ENCODE results near the gene KNDC1. TPM values are rescaled to one million over a fixed set of nuclear protein-coding genes. Genes with fewer than 3 reads are reported as not detected.

KNDC1 gene
- total and polyA plus RNA-seq, 2 donors (not counting 3 experiments of a cell fraction or from before 2014, with no cell fraction given): not detected

DNA sequence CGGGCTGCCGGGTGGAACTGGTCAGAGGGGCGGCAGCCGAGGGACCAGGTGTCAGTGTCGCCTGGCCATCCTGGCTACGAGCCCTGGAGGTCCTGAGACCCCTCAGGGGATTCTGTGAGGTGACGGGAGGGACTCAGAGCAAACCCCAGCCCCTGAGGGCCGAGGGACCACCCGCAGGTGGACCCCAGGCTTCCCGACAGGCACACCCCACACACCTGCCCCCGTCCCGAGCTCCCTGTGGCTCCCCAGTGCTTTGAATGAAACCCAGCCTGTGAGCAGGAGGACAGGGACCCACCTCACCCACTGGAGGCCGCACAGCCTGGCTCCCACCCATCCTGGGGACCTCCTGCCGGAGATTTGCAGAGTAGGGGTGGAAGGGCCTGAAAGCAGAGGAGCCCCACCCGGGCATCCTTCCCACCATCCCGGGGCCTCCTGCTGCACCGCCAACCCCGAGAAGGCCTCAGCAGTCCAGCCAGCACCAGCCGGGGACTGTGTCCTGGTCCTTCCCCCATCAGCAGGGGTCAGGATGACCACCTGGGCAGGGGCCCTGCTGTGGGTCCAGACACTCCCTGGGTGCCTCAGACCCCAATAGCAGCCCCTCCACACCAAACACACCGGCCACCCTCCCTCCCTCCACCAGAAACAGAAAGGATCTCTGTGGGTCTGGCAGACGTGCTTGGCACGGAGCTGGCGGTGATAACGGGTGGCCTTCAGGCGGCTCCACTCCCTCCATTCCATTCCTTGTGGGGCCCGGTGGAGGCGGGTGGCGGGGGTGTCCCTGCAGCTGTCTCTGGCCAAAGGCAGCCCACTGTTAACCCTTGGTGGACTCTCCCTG, 91.6 kb downstream of the KNDC1 start:
- no peaks in the 10 kb centered on the region for H3K27me3 ChIP-seq (ENCODE audit: control insufficient read depth in 2 of 2, insufficient read depth in 2 of 2, low read length in 2 of 2)
- dilution Hi-C loops (cut with MboI; ENCODE audit: extremely low pct_ligation_motif_present, low sequenced_read_pairs) (no loop called here), intact Hi-C loops (cut with micrococcal nuclease) (no loop called here)
- no peak overlapping the region for H3K27ac ChIP-seq (ENCODE audit: insufficient read depth, low read depth, low read length)
- CTCF ChIA-PET: no interaction called here
- no peaks in the 10 kb centered on the region for H3K36me3 ChIP-seq (ENCODE audit: control insufficient read depth in 2 of 2, extremely low read depth in 1 of 2, insufficient read depth in 2 of 2, low read length in 2 of 2)
- no peak for DNase-seq (ENCODE audit: low read depth, low spot score)
- BruUV-seq (replicated peaks): no TSS peak
- no peak overlapping the region for H3K4me3 ChIP-seq (replicated peaks in 1 of 3; ENCODE audit: insufficient read depth in 1 of 3, low read depth in 1 of 3, low read length in 3 of 3)
- H3K9ac ChIP-seq (replicated peaks; ENCODE audit: extremely low read depth, insufficient read depth, low read length): no peak overlapping the region
- H3K79me2 ChIP-seq (ENCODE audit: control insufficient read depth, insufficient read depth, low read length): no peaks in the 10 kb centered on the region
- FAIRE-seq: no peak
- no peaks in the 10 kb centered on the region for H3K9me1 ChIP-seq (replicated peaks; ENCODE audit: control insufficient read depth, extremely low read depth, insufficient read depth, low read length)
- no peaks in the 10 kb centered on the region for H4K20me1 ChIP-seq (replicated peaks; ENCODE audit: control insufficient read depth, extremely low read depth, insufficient read depth, low read length)
- no peak overlapping the region for H3K4me2 ChIP-seq (ENCODE audit: insufficient read depth, low read length)
- H2AFZ ChIP-seq (ENCODE audit: low read depth, low read length): no peak overlapping the region
- H3K9me3 ChIP-seq (replicated peaks; ENCODE audit: control insufficient read depth, insufficient read depth, low read length): no peaks in the 10 kb centered on the region
- POLR2A ChIA-PET: no interaction called here
- no peak for TF ChIP-seq POLR2A (IDR thresholded peaks at IDR 0.05; ENCODE audit: low read depth, low read length)
- no peak for TF ChIP-seq GATA2 (IDR thresholded peaks at IDR 0.05; ENCODE audit: insufficient read depth, insufficient read length, low read depth, low read length)
- TF ChIP-seq JUN (IDR thresholded peaks at IDR 0.05; ENCODE audit: borderline replicate concordance, insufficient read depth, insufficient read length, low read depth): no peak
- TF ChIP-seq FOS (IDR thresholded peaks at IDR 0.05; ENCODE audit: borderline replicate concordance, insufficient read depth, low read length): no peak
- no peak for TF ChIP-seq MYC (IDR thresholded peaks at IDR 0.05; ENCODE audit: low read depth, low read length)
- TF ChIP-seq, protein P1, sequence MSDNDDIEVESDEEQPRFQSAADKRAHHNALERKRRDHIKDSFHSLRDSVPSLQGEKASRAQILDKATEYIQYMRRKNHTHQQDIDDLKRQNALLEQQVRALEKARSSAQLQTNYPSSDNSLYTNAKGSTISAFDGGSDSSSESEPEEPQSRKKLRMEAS (IDR thresholded peaks at IDR 0.05; ENCODE audit: insufficient read depth, insufficient read length): no peak
- TF ChIP-seq EZH2 (IDR thresholded peaks at IDR 0.05; ENCODE audit: borderline replicate concordance, low read depth, low read length, severe bottlenecking): no peak
- no peak for TF ChIP-seq POLR2AphosphoS5 (IDR thresholded peaks at IDR 0.05; ENCODE audit: insufficient read depth, low read depth, low read length)
- TF ChIP-seq, protein P2, sequence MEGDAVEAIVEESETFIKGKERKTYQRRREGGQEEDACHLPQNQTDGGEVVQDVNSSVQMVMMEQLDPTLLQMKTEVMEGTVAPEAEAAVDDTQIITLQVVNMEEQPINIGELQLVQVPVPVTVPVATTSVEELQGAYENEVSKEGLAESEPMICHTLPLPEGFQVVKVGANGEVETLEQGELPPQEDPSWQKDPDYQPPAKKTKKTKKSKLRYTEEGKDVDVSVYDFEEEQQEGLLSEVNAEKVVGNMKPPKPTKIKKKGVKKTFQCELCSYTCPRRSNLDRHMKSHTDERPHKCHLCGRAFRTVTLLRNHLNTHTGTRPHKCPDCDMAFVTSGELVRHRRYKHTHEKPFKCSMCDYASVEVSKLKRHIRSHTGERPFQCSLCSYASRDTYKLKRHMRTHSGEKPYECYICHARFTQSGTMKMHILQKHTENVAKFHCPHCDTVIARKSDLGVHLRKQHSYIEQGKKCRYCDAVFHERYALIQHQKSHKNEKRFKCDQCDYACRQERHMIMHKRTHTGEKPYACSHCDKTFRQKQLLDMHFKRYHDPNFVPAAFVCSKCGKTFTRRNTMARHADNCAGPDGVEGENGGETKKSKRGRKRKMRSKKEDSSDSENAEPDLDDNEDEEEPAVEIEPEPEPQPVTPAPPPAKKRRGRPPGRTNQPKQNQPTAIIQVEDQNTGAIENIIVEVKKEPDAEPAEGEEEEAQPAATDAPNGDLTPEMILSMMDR (IDR thresholded peaks at IDR 0.05; ENCODE audit: extremely low read depth in 1 of 2, insufficient read depth in 1 of 2, low read depth in 1 of 2, low read length in 2 of 2): no peak
- no peaks in the 10 kb centered on the region for H3K4me1 ChIP-seq (ENCODE audit: control insufficient read depth, extremely low read depth, insufficient read depth, low read length)
